ENCODE measurements around the gene TDRD9.

DNA sequence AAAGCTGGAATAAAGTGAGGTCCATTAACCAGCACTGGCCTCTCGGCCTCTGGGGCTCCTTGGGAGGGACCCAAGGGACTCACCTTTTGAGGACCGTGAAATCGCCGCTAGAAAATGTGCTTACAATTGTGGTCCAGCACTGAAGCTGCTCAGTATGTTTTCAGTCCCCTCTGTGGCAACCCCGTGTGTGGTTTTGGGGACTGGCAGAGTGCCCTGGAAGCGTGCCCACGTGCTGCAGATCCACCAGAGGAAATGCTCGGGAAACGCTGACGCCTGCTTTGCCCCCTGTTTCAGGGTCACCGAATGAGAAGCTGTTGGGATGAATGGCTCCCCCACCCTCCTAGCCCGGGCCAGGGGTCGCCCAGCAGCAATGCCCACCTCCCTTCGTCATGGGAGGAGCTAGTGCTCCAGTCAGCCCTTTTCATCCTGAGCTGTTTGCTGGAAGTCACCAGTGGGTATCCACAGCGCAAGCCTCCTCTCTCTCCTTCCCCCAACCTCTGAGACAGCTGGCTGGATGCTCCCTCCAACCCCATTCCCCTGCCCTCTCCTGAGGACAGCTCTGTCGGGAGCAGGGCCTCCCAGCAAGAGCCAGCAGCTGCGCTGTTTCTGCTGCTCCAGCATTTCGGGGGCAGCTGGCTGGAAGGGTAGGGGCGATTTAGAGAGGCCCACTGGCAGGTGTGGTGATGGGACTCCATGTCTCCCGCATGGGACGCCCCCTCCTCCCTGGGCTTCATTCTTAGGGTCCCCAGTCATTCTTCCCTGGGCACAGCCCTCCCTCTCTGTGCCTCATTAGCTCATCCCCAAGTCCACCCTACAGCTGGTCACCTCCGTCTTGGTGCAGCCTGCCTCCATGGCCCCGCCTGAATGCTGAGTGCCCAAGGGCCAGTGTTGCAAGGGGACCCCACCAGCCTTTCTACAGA, 47.6 kb upstream of the TDRD9 start:
- TF ChIP-seq, protein P1, sequence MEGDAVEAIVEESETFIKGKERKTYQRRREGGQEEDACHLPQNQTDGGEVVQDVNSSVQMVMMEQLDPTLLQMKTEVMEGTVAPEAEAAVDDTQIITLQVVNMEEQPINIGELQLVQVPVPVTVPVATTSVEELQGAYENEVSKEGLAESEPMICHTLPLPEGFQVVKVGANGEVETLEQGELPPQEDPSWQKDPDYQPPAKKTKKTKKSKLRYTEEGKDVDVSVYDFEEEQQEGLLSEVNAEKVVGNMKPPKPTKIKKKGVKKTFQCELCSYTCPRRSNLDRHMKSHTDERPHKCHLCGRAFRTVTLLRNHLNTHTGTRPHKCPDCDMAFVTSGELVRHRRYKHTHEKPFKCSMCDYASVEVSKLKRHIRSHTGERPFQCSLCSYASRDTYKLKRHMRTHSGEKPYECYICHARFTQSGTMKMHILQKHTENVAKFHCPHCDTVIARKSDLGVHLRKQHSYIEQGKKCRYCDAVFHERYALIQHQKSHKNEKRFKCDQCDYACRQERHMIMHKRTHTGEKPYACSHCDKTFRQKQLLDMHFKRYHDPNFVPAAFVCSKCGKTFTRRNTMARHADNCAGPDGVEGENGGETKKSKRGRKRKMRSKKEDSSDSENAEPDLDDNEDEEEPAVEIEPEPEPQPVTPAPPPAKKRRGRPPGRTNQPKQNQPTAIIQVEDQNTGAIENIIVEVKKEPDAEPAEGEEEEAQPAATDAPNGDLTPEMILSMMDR (conservative IDR thresholded peaks at IDR 0.05; ENCODE audit: low read depth, low read length): no peak
- TF ChIP-seq EZH2 (IDR thresholded peaks at IDR 0.05; ENCODE audit: low read length, unreplicated experiment): no peak
